GM12892 (cell line): ENCODE results near the gene NFIL3.

Source experiments
- POLR2A ChIP-seq: IDR thresholded peaks from 2 replicates; pipeline ENCODE4 v1.6.1; 2011; ENCODE audit warnings: low read depth, low read length, control low read depth
- POLR2AphosphoS5 ChIP-seq: IDR thresholded peaks from 2 replicates; pipeline ENCODE4 v1.6.1; 2011; ENCODE audit warnings: low read depth, low read length, control low read depth
- TAF1 ChIP-seq: IDR thresholded peaks from 2 replicates; pipeline ENCODE4 v1.6.1; 2011; ENCODE audit warnings: low read depth, mild to moderate bottlenecking, control low read depth, low read length, borderline replicate concordance

DNA sequence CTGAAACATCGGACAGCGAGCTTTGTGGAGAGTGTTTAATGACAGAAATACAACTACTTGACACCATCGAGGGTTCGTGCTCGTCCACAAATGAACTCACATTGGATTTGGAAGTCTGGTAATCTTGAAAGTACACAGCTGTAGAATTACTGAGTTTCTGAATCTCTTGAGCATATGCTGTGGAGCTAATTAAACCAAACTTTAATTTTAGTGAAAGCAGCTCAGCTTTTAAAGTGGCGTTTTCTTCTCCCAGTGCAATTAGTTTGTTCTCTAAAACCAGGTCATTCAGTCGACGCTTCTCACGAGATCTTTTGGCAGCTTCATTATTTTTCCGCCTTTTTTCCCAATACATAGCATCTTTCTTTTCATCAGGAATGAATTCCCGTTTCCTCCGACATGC, 13.5 kb downstream of the NFIL3 start:
- TF ChIP-seq POLR2A (no peak), POLR2AphosphoS5 (no peak), TAF1 (no peak)
